HG03432 (cell line): ENCODE results near the gene NEU4.
"Not testable (repeated sequence)": the region's sequence is repeated elsewhere in the genome, so short reads cannot be mapped to it uniquely, and the experiment has no call there.

Experiments
- ATAC-seq: cut with Tn5 transposase; IDR thresholded peaks from one replicate; pipeline ENCODE4 v1.9.1; 2021; ENCODE audit warnings: mild to moderate bottlenecking, moderate library complexity; ENCODE audit not compliant: unreplicated experiment

NEU4 gene

DNA sequence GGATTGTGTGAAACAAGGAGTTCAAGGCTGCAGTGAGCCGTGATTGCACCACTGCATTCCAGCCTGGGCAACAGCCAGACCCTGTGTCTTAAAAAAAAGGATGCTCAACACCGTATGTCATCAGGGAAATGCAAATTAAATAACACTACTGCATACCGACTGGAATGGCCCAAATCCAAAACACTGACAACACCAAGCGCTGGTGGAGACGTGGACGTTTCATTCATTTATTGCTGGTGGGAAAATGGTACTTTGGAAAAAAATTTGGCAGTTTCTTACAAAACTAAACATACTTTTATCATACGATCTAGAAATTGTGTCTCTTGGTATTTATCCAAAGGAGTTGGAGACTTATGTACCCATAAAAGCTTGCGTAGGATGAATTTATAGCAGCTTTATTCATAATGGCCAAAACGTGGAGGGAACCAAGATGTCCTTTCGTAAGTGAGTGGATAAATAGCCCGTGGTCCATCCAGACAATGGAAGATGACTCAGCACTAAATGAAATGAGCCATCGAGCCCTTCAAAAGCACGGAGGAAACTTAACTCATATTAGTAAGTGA, 24.2 kb downstream of the NEU4 start:
- ATAC-seq: no peak

DNA sequence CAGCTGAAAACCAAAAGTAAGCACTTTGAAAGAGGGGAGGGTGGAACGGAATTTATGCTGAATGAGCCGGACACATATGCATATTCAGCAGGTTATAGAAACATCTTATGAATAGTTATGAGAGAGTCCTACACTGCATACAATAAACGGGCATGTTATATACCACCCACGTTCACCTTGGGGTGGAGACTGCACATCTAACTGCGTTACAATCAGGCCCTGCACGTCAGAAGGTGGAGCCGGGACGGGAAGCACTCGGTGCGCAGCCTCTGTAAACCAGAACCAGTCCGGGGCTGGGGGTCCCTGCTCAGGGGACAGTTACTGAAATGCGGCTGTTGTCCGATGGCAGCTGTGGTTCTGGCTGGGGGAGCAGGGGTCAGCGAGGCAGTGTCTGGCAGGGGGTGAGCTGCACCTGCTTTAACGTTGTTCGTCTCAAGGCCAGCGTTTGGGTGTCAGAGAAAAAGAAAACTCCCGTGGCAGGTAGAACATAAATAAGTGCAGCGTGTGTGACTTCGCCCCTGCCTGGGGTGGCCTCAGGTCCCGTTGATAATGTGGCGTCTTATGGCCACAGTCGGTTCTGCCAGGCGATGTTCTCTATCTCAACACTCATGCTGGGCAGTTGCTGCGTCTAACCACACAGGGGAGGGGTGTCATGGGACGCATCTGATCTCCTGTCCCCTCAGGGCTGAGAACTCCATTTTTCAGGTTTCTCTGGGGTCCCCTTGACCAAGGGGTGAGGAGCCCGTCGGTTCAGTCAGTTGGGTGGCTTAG, 24.9 kb downstream of the NEU4 start:
- not testable (repeated sequence) for ATAC-seq

- no peak for ATAC-seq
Measured at GRCh38 chr2:241834527-241835210, 25.7 kb downstream of the NEU4 start.

DNA sequence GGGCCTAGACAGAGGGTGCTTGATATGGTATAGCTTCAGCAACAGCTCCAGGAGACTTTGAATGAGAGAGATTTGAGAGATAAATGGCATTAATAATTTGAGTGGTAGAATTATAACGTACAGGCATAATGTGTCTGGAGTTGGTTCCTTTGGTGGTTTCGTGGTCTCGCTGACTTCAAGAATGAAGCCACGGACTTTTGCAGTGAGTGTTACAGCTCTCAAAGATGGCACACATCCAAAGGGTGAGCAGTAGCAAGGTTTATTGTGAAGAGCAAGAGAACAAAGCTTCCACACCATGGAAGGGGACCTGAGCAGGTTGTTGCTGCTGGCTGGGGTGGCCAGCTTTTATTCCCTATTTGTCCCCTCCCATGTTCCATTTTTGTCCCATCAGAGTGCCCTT, 26.6 kb downstream of the NEU4 start:
- no peak for ATAC-seq

GRCh38 chr2:241836292-241836691, 27.3 kb downstream of the NEU4 start:
- no peak for ATAC-seq

GRCh38 chr2:241837197-241837965, 28.4 kb downstream of the NEU4 start:
- no peak for ATAC-seq

DNA sequence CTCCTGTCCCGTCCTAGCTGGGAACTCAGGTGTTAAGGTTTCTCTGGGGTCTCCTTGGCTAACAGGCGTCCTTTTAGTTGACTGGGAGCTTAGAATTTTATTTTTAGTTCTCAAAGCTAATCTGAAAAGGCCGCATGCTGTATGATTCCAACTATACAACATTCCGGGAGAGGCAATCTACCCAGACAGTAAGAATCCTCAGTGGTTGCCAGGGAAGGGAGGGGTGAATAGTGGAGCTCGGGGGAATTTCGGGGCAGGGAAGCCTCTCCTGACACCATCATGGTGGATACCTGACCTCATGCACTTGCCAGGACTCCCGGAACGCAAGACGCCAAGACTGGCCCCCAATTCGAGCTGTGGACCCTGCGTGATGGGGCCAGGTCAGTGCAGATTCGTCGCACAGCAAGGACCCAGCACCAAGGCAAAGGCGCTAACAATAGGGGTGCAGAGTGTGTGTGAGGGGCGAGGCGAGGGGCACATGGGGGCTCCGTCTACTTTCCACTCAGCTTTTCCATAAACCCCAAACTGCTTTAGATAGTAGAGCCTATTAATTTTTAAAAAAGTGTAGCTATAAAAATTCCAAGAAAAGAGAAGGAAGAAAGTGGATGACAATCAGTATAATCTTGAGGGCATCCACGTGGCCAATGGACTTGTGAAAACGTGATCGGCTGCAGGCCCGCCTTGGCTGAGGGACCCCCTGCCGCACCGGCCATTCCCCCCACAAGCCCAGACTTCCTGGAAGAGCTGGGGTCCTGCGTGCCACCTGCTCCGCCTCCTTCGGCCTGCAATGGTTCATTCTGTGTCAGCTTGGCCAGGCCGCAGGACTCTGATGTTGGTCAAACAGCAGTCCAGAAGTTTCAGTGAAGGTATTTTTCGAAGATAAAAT, 32.4 kb downstream of the NEU4 start:
- no peak for ATAC-seq

GRCh38 chr2:241842067-241842415, 33.0 kb downstream of the NEU4 start:
- no peak for ATAC-seq

DNA sequence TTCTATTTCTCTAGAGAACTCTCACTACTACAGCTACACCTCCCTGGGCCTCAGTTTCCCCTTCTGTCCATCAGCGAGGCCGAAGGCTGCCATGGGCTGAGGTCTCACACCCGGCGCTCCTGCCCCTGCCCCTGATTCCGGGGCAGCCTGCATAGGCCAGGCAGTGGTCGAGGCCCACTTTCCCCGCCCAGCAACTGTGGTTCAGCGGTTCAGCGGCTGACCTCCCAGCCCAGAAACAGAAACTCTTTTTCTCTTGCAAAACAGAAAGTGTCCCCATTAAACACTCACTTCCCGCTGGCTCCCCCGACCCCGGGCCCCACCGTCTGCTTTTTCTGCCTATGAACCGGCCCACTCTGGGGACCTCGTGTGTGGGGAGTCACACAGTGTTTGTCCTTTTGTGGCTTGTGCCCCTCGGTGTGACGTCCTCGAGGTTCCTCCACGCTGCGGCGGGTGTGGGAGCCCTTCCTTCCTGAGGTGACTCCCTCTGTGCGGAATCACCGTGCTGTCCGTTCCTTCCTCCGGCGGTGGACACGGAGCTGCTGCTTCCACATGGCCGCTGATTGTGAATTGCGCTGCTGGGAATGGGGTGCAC, 33.7 kb downstream of the NEU4 start:
- ATAC-seq: peak; percentile 34

- ATAC-seq: peak; percentile 7
Measured at GRCh38 chr2:241843321-241844065, 34.5 kb downstream of the NEU4 start.

DNA sequence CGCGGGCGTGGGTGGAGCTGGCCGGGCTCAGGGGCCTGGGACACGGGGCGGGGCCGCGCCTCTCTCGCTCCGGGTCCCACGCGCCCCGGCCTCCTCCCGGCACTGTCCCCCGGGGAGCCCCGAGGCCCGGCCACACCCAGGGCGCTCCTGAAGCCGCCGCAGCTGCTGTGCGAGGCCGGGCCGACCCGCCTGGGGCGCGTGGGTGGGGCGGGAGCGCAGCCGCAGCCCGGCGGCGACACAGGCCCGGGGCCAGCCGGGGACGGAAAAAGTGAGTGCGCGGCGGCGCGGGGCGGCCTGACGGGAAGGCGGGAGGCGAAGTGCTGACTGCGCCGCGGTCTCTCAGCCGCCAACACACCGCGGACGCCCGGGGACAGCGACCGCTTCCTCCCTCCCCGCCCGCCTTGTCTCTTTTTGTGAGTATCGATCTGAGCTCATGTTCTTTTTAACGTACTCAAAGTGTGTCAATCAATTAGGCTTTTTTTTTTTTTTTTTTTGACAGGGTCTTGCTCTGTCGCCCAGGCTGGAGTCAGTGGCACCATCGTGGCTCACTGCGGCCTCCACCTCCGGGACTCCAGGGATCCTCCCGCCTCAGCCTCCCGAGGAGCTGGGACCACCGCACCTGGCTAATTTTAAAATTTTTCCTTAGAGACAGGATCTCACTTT, 35.2 kb downstream of the NEU4 start:
- ATAC-seq: peak; percentile 60

DNA sequence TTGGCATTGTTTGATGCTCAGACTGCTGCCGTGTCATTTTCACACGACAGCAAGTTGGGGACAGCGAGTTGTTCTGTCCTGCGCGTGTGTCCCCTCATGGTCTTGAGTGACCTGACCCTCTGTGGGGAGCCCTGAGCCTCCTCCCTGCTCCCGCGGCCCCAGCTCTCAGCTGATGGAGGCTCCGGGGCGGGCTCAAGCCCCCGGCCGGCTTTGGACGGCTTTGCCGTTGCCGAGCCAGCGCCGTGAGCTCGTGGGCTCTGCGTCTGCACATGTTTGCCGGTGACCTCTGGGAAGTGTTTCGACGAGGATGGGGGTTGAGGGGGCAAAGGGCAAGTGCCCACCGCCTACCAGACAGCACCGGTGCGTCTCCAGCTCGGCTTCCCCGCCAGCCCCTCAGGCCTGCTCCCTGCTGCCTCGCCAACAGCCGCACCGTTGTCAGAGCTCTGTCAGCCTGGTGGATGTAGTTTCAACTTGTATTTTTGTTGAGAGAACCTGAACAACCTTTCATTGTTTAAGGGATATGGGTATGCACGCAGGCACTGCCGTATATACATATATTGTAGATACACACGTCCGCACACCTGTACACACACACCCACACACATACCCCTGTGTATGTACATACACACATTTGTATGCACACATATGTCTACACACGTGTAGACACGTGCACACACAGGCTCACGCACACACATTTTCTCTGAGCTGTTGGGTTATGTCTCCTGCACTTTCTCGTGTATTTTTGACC, 36.0 kb downstream of the NEU4 start:
- no peak for ATAC-seq

DNA sequence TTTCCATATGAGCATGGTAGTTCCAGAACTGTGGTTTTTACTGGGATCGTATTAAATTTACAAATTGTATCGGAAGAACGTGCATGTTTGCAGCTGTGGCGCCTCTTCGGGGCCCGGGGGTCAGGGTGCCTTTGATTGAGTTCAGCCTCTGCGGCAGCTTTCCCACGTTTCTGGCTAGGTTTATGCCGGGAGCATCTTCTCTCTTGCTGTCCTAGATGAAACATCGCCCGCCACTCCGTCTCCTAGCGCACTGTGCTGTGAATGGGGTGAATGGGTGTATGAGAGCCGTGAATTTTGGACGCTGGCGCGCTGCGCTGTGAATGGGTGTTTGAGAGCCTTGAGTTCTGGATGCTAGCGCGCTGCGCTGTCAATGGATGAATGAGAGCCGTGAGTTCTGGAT, 37.4 kb downstream of the NEU4 start:
- ATAC-seq: no peak

DNA sequence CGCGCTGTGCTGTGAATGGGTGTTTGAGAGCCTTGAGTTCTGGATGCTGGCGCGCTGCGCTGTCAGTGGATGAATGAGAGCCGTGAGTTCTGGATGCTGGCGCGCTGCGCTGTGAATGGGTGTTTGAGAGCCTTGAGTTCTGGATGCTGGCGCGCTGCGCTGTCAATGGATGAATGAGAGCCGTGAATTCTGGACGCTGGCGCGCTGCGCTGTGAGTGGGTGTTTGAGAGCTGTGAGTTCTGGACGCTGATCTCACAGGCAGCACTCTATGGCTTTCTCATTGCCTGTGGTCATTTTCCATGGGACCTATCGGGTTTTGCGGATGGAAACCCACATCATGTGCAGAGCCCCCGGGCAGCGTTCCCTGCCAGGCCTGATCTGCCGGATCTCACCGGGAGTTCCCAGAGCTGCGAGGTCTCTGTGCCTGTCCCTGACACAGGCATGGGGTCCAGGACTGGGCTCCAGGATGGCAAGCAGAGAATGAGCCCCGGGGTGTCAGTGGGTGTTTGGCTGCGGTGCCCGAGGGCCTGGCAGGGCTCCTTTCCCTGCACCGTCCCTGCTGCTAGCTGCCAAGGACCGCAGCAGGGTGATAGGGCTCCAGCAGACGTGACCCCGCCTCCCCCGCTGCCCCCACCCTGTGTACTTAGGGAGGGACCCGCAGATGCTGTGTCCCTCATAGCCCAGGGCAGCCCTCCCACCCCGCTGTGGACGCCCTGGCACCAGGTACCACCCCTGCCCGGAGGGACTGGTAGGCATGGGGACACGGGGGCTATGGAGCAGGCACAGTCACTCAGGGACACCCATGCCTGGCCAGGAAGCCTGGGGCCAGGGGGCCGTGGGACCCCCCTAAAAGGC, 40.0 kb downstream of the NEU4 start:
- no peak for ATAC-seq

DNA sequence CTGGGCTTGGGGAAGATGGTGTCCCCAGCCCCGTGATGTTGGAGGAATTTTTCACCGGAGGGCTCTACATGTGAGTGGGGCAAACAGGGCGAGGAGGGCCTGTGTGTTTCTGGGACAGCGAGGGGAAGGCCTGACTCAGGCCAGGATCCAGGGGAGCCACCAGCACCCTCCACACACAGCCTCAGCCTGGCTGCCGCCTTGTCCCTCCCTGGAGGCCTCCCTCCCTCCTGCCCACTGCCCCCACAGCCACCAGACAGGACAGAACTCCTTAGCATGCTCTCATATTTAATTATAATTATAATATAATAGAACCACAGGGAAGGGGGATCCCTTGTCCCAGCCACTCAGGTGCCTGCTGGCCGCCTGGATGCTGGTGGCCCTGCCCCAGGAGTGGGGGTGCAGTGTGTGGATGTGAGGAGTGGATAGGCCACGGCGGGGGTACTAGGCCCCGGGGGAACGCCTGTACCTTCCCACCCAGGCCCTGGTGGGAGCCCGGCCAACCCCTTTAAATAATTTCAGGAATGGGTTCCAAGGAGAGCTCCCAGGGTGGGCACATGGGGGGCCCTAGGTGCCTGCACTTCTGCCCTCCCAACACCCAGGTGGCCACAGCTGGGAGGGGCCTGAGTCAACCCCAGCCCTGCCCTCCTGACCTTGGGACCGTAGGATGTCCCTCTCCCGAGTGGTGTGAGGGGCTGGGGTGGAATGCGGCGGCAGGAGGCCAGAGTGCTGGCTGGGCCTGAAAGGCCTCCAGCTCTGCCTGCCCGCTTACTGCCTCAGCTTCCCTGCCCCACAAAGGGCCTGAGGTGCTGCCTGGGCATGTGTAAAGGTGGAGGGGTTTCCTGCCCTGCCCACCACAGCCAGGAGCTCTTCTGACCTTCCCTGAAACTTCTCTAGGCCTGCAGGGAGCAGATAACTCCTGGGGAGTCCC, 40.9 kb downstream of the NEU4 start:
- no peak for ATAC-seq
